Stimulated activated CD4-positive, alpha-beta T cell treated with anti-CD3 and anti-CD28 coated beads, Interleukin-1b, Interleukin-23, amount 100 ng/mL, for 4 hours (primary cell): Measurements from ENCODE around the gene CCDC117.
"Not testable (repeated sequence)": the region's sequence is repeated elsewhere in the genome, so short reads cannot be mapped to it uniquely, and the experiment has no call there.

ENCODE experiments used
- DNase-seq, 2 donors: peaks; one replicate each; pipeline ENCODE4 v3.0.0-alpha.2; 2020; ENCODE audit warnings: low read depth in 2 of 2

The CCDC117 gene

GRCh38 chr22:28772633-28773460 is at the start of gene CCDC117:
TSS of gene CCDC117 (plus strand) at chr22:28772695. CDS start at chr22:28772850, 155 bp downstream.
- peak; percentile 85 to 90 for DNase-seq

- no peak for DNase-seq
Observed at GRCh38 chr22:28728002-28728401, 44.5 kb upstream of the CCDC117 start.

GRCh38 chr22:28728621-28729313 is 43.7 kb upstream of the CCDC117 start:
- no peak for DNase-seq

- no peak for DNase-seq
Observed at GRCh38 chr22:28730179-28730578, 42.3 kb upstream of the CCDC117 start.

GRCh38 chr22:28734393-28734792 is 38.1 kb upstream of the CCDC117 start:
- DNase-seq = no peak

- no peak for DNase-seq
Observed at GRCh38 chr22:28736301-28737155, 36.0 kb upstream of the CCDC117 start.

- no peak for DNase-seq
Observed at GRCh38 chr22:28737701-28738100, 34.8 kb upstream of the CCDC117 start.

GRCh38 chr22:28738876-28739275 is 33.6 kb upstream of the CCDC117 start:
- DNase-seq = not testable (repeated sequence)

GRCh38 chr22:28741200-28741784 is 31.2 kb upstream of the CCDC117 start:
- no peak for DNase-seq

GRCh38 chr22:28741785-28742561 is 30.5 kb upstream of the CCDC117 start, which contains the start of the genes CHEK2 and HSCB:
TSS of gene CHEK2 (minus strand) at chr22:28741820. CDS start at chr22:28734721, 7,099 bp downstream.
TSS of gene HSCB (plus strand) at chr22:28742039. CDS start at chr22:28742096, 57 bp downstream.
- DNase-seq = peak; percentile 90 to 94

- DNase-seq = no peak
Observed at GRCh38 chr22:28742562-28742962, 29.9 kb upstream of the CCDC117 start.

- no peak for DNase-seq
Observed at GRCh38 chr22:28743852-28744251, 28.6 kb upstream of the CCDC117 start.

- no peak for DNase-seq
Observed at GRCh38 chr22:28750471-28750881, 22.0 kb upstream of the CCDC117 start.

GRCh38 chr22:28754512-28754911 is 18.0 kb upstream of the CCDC117 start:
- DNase-seq = not testable (repeated sequence)

GRCh38 chr22:28759861-28760560 is 12.5 kb upstream of the CCDC117 start:
- no peak for DNase-seq

- DNase-seq = no peak
Observed at GRCh38 chr22:28761449-28761755, 11.1 kb upstream of the CCDC117 start.

- DNase-seq = not testable (repeated sequence)
Observed at GRCh38 chr22:28762000-28762399, 10.5 kb upstream of the CCDC117 start.

- DNase-seq = no peak
Observed at GRCh38 chr22:28766628-28767027, 5.9 kb upstream of the CCDC117 start.

GRCh38 chr22:28768701-28769393 is 3.6 kb upstream of the CCDC117 start:
- no peak for DNase-seq
